CD4-positive, alpha-beta T cell treated with Interleukin-6 for 4 hours (primary cell): ENCODE measurements around the gene GNG7.
"Not testable (repeated sequence)": the region's sequence is repeated elsewhere in the genome, so short reads cannot be mapped to it uniquely, and the experiment has no call there.

Experiments used
- DNase-seq: peaks from one replicate; pipeline ENCODE4 v3.0.0-alpha.2; 2020; ENCODE audit warnings: mixed read lengths

Gene GNG7

DNA sequence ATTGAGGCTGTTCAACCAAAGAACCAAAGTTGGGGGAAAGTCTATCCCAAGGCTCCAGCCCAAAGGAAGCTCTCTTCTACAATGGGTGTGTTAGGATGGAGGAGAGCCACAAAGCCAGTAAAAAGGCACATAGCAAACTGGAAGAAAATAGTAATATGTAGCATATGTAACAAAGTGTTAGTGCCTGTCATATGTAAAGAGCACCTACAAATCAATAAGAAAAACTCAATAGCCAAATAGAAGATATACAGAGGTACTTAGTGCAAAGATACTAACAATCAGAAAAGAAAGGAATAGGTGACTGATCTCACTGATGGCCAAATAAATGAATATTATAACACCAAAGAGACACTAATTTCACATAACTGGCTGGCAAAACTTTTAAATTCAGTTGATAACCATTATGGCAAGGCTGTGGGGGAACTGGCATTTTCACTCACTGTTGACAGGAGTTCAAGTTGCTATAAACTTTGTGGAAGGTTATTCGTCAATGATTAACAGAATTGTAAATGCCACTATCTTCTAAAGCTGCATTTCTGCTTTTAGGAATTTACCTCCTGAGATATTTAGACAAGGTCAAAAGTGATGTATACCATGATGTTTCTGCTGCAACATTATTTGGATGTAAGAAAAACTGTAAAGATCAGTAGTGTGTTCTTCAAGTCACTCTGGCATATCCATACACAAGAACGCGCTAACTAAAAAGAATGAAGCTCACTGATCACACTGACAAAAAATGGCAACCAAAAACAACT is 110.8 kb downstream of the GNG7 start:
- no peak for DNase-seq

DNA sequence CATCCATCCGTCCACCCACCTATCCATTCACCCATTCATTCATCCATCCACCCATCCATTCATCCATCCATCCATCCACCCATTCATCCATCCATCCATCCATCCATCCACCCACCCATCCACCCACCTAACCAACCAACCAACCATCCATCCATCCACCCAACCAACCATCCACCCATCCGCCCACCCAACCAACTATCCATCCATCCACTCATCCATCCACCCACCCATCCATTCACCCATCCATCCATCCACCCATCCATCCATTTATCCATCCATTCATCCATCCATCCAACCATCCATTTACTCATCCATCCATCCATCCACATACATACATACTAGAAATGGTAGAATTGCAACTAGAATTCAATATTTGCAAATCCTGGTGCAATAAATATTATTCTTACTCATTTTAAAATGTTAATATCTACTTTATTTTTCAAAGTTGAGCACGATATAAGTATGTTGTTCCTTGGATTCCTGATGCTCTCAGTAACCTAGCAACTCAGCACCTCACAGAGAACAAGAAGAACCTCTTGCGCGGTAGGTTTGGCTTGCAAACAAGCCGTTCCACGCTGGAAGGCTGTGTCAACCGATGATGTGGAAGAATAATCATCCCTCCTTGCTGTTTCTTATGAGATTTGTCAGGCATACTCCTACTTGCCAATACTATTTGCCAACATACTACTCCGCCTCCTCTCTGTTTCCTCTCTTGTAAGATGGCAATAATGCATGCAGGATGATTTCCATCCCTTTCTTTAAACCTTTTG is 111.7 kb downstream of the GNG7 start:
- DNase-seq = no peak

DNA sequence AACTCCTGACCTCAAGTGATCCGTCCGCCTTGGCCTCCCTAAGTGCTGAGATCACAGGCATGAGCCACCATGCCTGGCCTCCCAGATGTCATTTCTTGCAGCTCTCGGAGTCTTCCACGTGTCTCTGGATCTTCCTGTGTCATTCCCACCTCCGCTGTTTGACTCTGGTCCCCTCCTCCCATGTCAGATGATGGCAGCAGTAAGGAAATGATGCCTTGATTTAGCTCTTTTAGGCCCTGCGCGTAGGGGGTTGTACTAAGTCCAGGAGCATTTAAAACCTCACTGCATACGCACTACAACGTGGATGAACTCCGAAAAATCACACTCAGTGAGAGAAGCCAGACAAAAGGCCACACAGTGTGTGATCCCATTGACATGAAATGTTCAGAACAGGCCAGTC is 113.1 kb downstream of the GNG7 start:
- no peak for DNase-seq

DNA sequence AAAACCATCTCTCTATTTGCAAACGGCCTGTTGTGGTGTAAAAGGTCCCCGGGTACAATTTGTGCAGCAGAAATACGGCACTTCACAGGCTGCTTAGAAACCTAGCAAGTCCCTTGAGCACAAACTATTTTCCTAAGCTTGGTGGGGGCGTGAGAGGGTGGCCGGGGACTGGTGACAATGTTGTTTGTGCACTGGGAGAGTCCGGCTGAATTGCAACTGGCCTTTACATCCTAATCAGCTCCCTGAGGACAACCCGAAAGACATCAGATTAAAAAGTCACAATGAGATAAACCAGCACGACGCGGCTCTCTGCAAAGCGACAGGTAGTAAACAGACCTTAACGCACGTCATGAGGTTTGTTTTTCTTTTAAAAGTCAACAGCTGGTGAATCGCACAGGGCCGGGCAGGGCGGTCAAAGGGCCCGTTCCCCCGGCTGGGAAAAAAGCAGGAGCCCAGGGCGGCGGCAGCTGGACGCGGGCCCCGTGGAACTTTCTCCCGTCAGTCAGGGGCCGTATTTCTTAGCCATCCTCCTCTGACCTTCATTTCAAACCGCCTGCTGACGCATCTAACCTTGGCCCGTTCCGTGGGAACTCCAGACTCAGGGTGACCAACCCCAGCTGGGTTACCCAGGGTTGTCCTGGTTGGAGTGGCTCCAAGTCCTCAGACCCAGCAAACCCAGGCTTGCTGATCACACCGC is 114.3 kb downstream of the GNG7 start:
- no peak for DNase-seq

DNA sequence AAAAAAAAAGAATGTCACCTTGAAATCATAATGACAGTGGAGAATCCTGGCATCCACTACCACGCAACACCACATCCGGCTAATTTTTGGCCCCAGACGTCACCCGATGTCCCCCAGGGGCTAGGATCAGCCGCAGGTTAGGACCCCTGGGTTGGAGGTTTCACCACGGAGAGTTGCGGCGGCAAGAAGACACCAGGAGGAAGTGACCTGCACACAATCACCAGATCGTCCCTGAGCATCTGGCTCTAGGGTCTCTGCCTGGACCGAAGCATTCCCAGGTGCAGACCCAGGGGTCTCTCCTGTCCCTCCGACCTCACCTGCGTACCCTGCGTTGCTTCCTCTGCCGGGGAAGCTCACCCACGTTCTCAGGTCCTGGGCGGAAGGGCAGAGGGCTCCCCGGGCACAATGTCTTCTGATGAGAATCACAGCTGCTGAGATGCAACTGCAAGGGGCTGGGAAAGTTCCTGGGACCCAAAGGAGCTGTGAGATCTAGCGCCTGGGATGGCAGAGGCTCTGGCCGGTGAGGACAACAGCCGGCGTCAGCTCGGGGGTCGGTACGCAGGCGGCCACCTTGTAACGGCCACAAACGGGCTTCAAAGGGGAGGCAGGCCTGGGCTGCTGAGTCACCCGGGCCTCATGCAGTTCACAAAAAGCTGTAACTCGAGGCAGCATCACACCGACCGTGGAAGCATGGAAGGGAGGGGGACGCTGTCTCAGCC is 115.3 kb downstream of the GNG7 start:
- DNase-seq = no peak

DNA sequence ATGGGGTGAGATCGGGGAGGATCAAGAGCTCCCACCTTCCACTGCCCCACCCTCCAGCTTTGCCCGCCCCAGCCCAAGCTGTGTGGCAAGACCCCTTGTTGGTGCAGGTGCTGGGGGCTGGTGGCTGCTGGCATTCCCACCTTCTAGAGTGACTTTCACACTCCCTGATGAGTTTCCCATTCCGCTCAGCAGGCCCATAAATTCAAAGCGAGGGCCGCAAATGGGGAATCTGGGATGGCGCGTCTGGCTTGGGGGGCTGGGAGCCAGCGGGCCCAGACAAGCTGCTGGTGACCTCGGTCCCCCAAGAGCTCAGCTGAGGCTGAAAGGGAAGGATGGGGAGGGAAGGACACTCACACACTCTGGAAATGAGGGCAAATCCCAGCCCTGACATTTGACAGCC is 116.3 kb downstream of the GNG7 start:
- no peak for DNase-seq

DNA sequence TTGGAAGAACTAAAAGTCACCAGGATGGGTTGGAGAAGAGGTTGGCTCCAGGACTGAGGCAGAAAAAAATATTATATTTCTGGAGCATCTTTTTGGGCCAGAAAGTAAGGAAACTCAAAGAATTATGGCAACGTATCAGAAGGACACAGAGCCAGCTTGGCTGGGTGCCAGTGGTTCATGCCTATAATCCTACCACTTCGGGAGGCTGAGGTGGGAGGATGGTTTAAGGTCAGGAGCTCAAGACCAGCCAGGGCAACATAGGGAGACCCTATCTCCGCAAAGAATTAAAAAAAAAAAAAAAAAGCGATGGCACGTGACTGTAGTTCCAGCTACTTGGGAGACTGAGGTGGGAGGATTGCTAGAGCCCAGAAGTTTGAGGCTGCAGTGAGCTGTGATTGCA is 118.5 kb downstream of the GNG7 start:
- no peak for DNase-seq

DNA sequence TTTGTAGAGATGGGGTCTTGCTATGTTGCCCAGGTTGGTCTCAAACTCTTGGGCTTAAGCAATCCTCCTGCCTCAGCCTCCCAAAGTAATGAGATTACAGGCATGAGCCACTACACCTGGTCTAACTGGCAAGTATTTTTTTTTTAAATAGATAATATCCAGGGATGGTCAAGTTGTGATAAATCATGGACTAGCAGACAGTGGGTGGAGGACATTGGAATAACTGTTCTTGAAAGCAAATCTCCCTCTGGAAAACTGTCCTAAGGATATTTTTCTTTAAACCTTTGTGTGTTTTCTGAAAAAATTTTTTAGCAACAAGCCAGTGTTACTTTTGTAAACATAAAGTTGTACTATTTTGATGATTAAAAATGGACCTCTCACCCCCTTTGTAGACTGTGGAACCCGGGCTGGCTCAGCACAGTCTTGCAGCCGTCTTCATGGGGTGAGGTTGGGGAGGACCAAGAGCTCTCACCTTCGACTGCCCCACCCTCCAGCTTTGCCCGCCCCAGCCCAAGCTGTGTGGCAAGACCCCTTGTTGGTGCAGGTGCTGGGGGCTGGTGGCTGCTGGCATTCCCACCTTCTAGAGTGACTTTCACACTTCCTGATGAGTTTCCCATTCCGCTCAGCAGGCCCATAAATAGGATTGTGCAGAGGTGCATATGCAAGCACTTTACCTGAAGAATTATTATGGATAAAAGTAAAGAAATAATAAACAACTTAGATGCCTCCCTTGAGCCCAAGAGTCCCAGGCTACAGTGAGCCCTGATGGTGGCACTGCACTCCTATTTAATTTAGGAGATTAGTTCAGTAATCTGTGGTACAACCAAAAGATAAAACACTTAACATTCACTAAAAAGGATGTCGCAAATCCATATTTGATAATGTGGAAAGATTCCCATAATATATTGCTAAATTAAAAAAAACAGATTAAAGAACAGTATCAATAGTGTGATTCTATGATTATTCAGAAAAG is 119.2 kb downstream of the GNG7 start:
- DNase-seq = no peak

DNA sequence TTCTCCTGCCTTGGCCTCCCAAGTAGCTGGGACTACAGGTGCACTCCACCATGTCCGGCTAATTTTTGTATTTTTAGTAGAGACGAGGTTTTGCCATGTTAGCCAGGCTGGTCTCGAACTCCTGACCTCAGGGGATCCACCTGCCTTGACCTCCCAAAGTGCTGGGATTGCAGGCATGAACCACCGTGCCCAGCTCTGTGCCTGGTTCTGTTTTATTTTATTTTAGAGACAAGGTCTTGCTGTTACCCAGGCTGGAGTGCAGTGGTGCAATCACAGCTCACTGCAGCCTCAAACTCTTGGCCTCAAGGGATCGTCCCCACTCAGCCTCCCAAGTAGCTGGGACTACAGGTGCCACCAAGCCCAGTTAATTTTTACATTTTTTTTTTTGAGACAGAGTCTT is 122.1 kb downstream of the GNG7 start:
- not testable (repeated sequence) for DNase-seq

DNA sequence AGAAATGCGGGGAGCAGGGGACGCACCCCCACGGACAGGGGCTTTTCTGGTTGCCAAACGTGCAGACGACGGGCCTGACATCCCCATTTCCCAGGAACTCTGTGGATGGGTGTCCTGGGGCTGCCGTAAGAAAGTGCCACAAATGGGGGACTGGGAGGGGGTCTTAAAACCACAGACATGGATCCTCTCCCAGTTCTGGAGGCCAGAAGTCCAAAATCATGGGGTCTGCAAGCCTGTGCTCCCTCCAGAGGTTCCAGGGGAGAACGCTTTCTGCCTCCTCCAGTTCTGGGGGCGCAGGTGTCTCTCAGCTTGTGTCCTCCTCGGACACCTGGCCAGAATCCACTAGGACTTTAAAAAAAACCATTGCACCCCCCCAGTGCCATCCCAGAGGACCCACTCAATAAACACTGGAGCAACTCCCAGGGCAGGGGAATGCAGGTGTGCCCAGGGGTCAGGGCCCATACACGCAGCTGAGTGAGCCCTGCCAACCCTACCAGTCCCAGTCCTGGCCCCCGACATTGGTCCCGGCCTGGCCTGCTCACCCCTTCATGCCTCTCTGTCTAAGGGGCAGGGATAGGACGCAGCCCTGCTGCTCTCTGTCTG is 122.7 kb downstream of the GNG7 start:
- no peak for DNase-seq

DNA sequence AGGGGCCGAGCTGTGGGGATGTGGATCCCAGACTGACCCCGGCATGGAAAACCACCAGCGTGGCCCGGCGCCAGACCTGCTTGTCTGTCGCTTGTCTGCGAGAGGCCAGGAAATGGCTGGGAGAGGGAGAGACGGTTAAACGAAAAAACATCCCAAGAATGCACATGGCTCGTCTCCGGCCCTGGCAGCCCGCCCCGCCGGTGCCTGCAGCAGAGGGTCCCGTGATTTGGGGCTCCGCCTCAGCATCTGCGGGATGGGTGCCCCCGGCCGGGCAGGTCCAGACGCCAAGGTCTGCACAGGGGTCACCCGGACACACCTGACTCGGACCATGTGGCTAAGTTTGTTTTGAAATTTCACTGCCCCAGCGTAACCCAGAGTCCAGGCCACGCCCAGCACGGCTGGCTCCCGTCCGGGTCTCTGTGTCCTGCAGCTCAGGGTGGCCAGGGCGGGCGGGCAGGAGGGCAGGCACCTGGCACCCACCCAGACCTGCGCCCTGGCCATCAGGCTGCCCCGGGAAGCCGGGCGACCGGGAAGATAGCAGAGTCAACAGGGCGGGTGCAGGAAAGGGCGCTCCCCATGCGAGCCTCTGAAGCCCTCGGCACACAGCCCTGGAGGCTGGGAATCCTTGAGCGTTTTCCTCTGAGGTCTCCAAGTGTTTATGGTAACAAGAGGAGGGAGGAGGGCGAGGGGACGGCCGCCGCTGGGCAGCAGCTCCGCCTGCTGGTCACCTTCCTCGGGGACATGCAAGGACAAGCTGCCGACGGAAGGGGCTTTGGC is 123.4 kb downstream of the GNG7 start:
- DNase-seq = peak; percentile 79

DNA sequence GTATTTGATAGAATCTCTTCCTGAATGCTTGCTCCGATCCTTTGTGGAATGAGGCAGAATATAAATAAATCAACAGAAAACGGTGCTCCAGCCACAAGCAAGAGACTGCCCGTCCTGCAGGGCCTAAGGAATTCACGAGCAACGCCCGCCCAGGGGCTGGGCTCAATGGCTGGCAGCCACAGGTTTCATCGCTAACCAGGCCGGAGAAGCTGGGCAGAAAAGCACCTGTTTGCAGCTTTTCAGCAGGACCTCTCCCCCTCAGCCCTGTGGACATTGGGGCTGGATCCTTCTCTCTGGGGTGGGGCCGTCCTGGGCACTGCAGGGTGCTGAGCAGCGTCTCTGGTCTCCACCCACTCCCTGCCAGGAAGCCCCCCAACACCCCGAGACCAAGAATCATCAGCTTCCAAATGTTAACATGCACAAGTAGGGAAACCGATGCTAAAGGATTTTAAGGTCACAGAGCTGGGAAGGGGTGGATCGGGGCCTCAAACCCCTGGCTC is 124.1 kb downstream of the GNG7 start:
- no peak for DNase-seq

DNA sequence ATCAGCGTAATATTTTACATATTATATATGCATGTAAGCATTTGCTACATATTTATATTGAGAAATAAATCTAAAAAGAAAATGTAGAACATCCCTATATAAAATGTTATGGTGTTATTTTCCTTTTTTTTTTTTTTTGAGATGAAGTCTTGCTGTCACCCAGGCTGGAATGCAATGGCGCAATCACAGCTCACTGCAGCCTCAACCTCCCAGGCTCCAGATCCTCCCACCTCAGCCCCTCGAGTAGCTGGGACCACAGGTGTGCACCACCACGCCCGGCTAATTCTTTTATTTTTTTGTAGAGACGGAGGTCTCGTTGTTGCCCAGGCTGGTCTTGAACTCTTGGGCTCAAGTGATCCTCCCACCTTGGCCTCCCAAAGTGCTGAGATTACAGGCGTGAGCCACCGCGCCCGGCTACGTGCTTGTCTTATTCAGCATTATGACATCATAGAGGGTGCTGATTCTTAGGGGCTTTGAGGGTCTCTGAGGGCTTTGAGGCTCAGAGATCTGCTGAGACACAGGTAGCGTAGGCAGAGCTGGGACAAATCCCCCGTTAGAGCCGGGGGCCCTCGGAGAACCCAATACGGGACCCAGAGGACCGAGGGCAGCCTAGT is 124.7 kb downstream of the GNG7 start:
- no peak for DNase-seq

DNA sequence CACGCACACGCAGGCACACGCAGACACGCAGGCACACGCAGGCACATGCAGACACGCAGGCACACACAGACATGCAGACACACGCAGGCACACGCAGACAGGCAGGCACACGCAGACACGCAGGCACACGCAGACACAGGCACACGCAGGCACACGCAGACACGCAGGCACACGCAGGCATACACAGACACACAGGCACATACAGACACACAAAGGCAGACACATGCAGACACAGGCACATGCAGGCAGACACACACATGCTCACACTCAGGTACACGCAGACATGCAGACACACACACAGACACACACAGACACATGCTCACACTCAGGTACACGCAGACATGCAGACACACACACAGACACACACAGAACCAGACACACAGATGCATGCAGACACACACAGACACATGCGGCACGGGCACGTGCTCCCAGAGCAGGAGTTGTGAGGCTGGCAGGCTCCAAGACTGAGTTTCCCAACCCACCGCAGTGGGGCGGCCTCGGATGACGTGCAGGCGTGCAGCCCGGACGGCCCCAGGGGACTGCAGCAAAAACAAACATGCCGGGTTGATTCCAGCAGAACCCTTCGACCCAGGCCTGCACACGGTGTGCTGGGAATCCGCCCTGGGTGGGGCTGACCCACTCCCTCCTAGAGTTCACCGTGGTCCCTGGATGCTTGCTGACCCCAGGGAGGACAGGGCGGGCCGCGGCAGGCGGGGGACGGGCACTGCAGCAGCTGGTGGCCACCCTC is 126.6 kb downstream of the GNG7 start:
- no peak for DNase-seq

DNA sequence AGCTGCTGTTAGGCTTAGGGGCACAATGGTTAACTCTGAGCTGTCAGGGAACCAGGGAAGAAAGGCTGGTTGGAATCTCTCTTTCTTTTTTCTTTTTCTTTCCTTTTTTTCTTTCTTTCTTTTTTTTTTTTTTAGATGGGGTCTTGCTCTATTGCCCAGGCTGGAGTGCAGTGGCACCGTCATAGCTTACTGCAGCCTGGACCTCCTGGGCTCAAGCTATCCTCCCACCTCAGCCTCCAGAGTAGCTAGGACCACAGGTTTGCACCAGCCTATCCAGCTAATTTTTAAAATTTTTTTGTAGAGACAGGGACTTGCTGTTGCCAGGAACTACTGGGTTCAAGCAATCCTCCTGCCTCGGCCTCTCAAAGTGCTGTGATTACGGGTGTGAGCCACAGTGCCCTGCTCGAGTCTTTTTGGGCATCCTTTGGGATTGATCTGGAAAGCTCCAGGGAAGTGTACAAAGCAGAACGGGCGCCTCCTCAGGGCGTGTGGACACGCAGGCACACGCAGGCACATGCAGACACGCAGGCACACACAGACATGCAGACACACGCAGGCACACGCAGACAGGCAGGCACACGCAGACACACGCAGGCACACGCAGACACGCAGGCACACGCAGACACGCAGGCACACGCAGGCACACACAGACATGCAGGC is 127.4 kb downstream of the GNG7 start:
- DNase-seq = no peak

DNA sequence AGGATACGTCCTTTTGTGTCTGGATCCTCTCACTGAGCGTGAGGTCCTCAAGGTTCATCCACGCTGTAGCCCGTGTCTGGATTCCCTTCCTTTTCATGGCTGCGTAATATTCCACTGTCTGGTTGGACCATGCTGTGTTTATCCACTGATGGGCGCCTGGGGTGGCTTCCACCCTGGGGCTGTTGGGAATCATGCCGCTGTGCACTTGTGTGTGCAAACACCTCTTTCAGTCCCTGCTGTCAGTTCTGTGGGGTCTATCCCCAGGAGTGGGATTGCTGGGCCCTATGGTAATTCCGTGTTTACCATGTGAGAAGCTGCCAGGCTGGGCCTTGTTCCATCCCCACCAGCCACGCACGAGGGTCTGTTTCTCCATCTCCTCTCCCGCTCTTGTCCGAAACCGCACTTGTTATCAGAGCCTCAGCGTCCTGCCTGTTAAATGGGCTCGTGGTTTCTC is 128.0 kb downstream of the GNG7 start:
- no peak for DNase-seq

DNA sequence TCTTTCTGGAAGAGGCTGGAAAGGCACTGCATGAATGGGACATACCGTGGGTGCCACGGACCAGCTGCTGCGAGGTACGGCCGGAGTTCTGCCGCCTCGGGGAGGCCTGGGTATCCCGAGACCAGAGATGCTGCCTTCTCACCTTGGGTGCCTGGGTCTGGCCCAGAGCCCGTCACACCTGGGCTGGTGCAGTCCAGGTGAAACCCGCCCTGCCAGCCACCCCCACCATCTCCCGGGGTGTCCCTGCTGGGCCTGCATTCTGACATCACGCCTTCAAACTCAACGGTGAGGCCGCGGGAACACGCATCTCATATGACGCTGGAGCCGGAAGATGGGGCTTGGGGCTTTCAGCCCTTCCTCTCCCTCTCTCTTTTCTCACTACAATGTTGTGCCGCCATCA is 128.6 kb downstream of the GNG7 start:
- no peak for DNase-seq

DNA sequence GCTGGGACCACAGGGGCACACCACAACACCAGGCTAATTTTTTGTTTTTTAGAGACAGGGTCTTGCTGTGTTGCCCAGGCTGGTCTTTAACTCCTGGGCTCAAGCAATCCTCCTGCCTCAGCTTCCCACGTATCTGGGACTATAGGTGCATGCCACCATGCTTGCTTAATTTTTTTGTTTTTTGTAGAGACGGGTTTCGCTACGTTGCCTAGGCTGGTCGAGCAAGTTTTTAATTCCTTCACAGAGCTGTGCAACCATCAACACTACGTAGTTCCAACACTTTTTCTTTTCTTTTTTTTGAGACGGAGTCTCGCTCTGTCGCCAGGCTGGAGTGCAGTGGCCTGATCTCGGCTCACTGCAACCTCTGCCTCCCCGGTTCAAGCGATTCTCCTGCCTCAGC is 130.3 kb downstream of the GNG7 start:
- not testable (repeated sequence) for DNase-seq
